H9 (cell line): ENCODE measurements around the gene PSKH1. TPM values are rescaled to one million over a fixed set of nuclear protein-coding genes. Genes with fewer than 3 reads are reported as not detected.

Experiments
- DNase-seq: peaks from one replicate; pipeline ENCODE4 v3.0.0-alpha.2; 2017
- H2AFZ ChIP-seq: one replicate; pipeline ENCODE4 v1.6.1; 2013; ENCODE audit warnings: mild to moderate bottlenecking, low read length, control low read depth, moderate library complexity
- H2AK5ac ChIP-seq: 2 replicates; pipeline ENCODE4 v1.6.1; 2013; ENCODE audit warnings: low read length, control low read depth, mixed read lengths; ENCODE audit not compliant: insufficient read length
- H2BK120ac ChIP-seq: one replicate; pipeline ENCODE4 v1.6.1; 2013; ENCODE audit warnings: low read depth, mild to moderate bottlenecking, low read length, control low read depth, inconsistent platforms; ENCODE audit not compliant: poor library complexity, severe bottlenecking
- H2BK12ac ChIP-seq: 2 replicates; pipeline ENCODE4 v1.6.1; 2013; ENCODE audit warnings: low read length, control low read depth, mixed read lengths, low read depth; ENCODE audit not compliant: insufficient read length
- H2BK15ac ChIP-seq: 2 replicates; pipeline ENCODE4 v1.6.1; 2013; ENCODE audit warnings: low read depth, low read length, control low read depth
- H2BK20ac ChIP-seq: one replicate; pipeline ENCODE4 v1.6.1; 2013; ENCODE audit warnings: low read depth, mild to moderate bottlenecking, low read length, control low read depth, inconsistent platforms; ENCODE audit not compliant: poor library complexity, severe bottlenecking
- H2BK5ac ChIP-seq: 2 replicates; pipeline ENCODE4 v1.6.1; 2013; ENCODE audit warnings: low read length, control low read depth, mixed read lengths; ENCODE audit not compliant: insufficient read length
- H3K14ac ChIP-seq: 2 replicates; pipeline ENCODE4 v1.6.1; 2013; ENCODE audit warnings: low read length, control low read depth; ENCODE audit not compliant: insufficient read depth
- H3K18ac ChIP-seq: 2 replicates; pipeline ENCODE4 v1.6.1; 2013; ENCODE audit warnings: low read depth, mild to moderate bottlenecking, mixed read lengths, low read length, control low read depth; ENCODE audit not compliant: insufficient read length
- H3K23ac ChIP-seq: 2 replicates; pipeline ENCODE4 v1.6.1; 2013; ENCODE audit warnings: low read length, control low read depth, mixed read lengths, low read depth; ENCODE audit not compliant: insufficient read length
- H3K23me2 ChIP-seq: 2 replicates; pipeline ENCODE4 v1.6.1; 2013; ENCODE audit warnings: low read depth, mild to moderate bottlenecking, mixed read lengths, low read length, control low read depth; ENCODE audit not compliant: insufficient read length, poor library complexity, severe bottlenecking
- H3K27ac ChIP-seq: 2 replicates; pipeline ENCODE4 v1.5.1; 2013; ENCODE audit warnings: low read length, control low read depth, mixed read lengths, low read depth; ENCODE audit not compliant: insufficient read length
- H3K27me3 ChIP-seq: 2 replicates; pipeline ENCODE4 v1.6.1; 2013; ENCODE audit warnings: low read length, control low read depth, inconsistent platforms; ENCODE audit not compliant: insufficient read depth
- H3K4ac ChIP-seq: 2 replicates; pipeline ENCODE4 v1.6.1; 2013; ENCODE audit warnings: low read depth, mild to moderate bottlenecking, control low read depth, inconsistent platforms, low read length, moderate library complexity
- H3K4me1 ChIP-seq: 2 replicates; pipeline ENCODE4 v1.6.1; 2013; ENCODE audit warnings: low read length, control low read depth, inconsistent platforms; ENCODE audit not compliant: insufficient read depth
- H3K4me2 ChIP-seq: 2 replicates; pipeline ENCODE4 v1.6.1; 2013; ENCODE audit warnings: low read length, control low read depth, mixed read lengths; ENCODE audit not compliant: insufficient read length, insufficient read depth
- H3K56ac ChIP-seq: 2 replicates; pipeline ENCODE4 v1.6.1; 2013; ENCODE audit warnings: low read depth, mild to moderate bottlenecking, mixed read lengths, low read length, control low read depth; ENCODE audit not compliant: insufficient read length
- H3K79me1 ChIP-seq: 2 replicates; pipeline ENCODE4 v1.6.1; 2013; ENCODE audit warnings: low read depth, mild to moderate bottlenecking, moderate library complexity, low read length, control low read depth, inconsistent platforms; ENCODE audit not compliant: insufficient read depth, poor library complexity, severe bottlenecking
- H3K79me2 ChIP-seq: 2 replicates; pipeline ENCODE4 v1.6.1; 2013; ENCODE audit warnings: low read length, control low read depth, inconsistent platforms; ENCODE audit not compliant: insufficient read depth
- H3K9ac ChIP-seq: 2 replicates; pipeline ENCODE4 v1.6.1; 2013; ENCODE audit warnings: low read length, control low read depth, mixed read lengths; ENCODE audit not compliant: insufficient read length; ENCODE audit errors: extremely low read depth
- H3K9me3 ChIP-seq: one replicate; pipeline ENCODE4 v1.6.1; 2013; ENCODE audit warnings: low read depth, low read length, inconsistent platforms; ENCODE audit not compliant: control insufficient read depth
- H3T11ph ChIP-seq: one replicate; pipeline ENCODE4 v1.6.1; 2013; ENCODE audit warnings: mild to moderate bottlenecking, low read length, control low read depth, inconsistent platforms
- H4K20me1 ChIP-seq: one replicate; pipeline ENCODE4 v1.6.1; 2013; ENCODE audit not compliant: control insufficient read depth, insufficient read length, insufficient read depth
- H4K5ac ChIP-seq: 2 replicates; pipeline ENCODE4 v1.6.1; 2013; ENCODE audit warnings: low read depth, mild to moderate bottlenecking, mixed read lengths, low read length, control low read depth; ENCODE audit not compliant: insufficient read length
- H4K8ac ChIP-seq: replicated peaks from 2 replicates; pipeline ENCODE4 v1.6.1; 2013; ENCODE audit warnings: low read length, control low read depth, mixed read lengths, low read depth; ENCODE audit not compliant: insufficient read length
- H4K91ac ChIP-seq: 2 replicates; pipeline ENCODE4 v1.6.1; 2013; ENCODE audit warnings: low read depth, mild to moderate bottlenecking, moderate library complexity, mixed read lengths, low read length, control low read depth; ENCODE audit not compliant: insufficient read length
- H3K27ac Mint-ChIP-seq, 3 experiments: 2 replicates in 2 of 3; 3 replicates in 1 of 3; pipeline ENCODE4 v1.8.0; 2020 to 2021; ENCODE audit warnings: mixed read lengths in 3 of 3, mild to moderate bottlenecking in 1 of 3, moderate library complexity in 1 of 3
- H3K27me3 Mint-ChIP-seq: 2 replicates; pipeline ENCODE4 v1.8.0; 2021; ENCODE audit warnings: low read depth, mild to moderate bottlenecking, moderate library complexity, mixed read lengths
- H3K36me3 Mint-ChIP-seq, 3 experiments: 2 replicates in 2 of 3; 3 replicates in 1 of 3; pipeline ENCODE4 v1.8.0; 2020 to 2021; ENCODE audit warnings: low read depth in 3 of 3, mixed read lengths in 3 of 3; ENCODE audit not compliant: insufficient read depth in 1 of 3
- H3K4me1 Mint-ChIP-seq, 2 experiments: 2 replicates each; pipeline ENCODE4 v1.8.0; 2020; ENCODE audit warnings: mixed read lengths in 2 of 2
- H3K4me3 Mint-ChIP-seq, 2 experiments: 2 replicates in 1 of 2; 3 replicates in 1 of 2; pipeline ENCODE4 v1.8.0; 2020 to 2021; ENCODE audit warnings: mild to moderate bottlenecking in 2 of 2, mixed read lengths in 2 of 2, moderate library complexity in 1 of 2
- H3K9me3 Mint-ChIP-seq, 2 experiments: 2 replicates in 1 of 2; 3 replicates in 1 of 2; pipeline ENCODE4 v1.8.0; 2020; ENCODE audit warnings: mild to moderate bottlenecking in 2 of 2, mixed read lengths in 2 of 2, moderate library complexity in 1 of 2
- CTCF ChIP-seq: fragments of 200-600 bp; sonication (generic); conservative IDR thresholded peaks from 3 replicates; pipeline ENCODE4 v1.8.0; 2021; ENCODE audit warnings: antibody characterized with exemption, mild to moderate bottlenecking
- WGBS: extraction: QIAGEN DNeasy Blood & Tissue Kit; methylation state at CpG from one replicate; pipeline ENCODE4 v1.1.7; 2013; ENCODE audit warnings: missing lambda C conversion rate, low lambda C conversion rate, mixed read lengths; ENCODE audit not compliant: insufficient read length; ENCODE audit errors: extremely low coverage; 5-methylcytosine and 5-hydroxymethylcytosine counted together
- total RNA-seq: library from RNA; stranded (reverse); gene quantifications from 2 replicates; pipeline ENCODE4 v1.2.1, GENCODE V29; 2021

PSKH1 gene
- total RNA-seq, 1 experiment from 2014 or later = 29.1 TPM

DNA sequence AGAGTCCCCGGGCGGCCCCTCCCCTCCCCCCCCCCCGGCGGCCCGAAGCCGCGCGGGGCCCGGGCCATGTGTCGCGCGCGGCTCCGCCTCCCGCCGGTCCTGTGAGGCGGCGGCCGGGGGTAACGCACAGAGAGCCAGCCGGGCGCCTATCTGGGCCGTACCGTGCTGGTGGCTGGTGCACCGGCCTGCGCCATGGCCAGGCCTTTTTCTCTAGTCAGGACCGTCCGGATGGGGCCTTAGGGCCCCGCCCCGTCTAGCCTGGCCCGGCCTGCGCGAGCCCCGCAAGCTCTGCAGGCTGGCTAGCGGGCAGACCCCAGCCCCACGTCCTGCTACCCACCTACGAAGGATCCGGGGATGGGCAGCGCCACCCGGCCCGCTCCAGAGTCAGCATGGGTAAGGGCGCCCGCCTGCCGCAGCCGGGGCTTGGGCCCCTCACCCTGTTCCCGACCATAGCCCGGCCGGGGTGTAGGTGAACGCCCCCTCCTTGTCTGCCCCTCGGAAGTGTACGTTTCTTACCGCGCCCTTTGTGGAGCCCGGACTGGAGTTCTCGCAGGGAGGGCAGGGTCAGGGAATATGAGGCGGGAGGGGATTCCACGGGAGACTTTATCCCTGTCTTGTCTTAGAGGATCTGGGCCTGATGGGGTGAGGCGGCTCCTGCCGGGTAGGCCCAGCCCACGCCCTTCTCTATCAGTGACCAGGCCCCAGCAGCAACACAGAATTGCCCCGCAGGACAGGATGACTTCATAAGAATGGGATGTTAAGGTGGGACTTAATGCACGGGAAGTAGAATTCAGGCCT is 45.8 kb upstream of the PSKH1 start, which contains the start of gene CENPT:
CENPT (minus strand) TSS at position 630 of the 798 bp plus-strand sequence. CDS start 13,834 bp downstream, outside the sequence.
- Histone ChIP-seq H2BK20ac (no peak within 1 kb of the TSS), H2AFZ (no peak within 1 kb of the TSS), H2AK5ac (no peak within 1 kb of the TSS), H3K4ac (no peak within 1 kb of the TSS), H3K27ac (peak within 1 kb of the TSS; percentile 61), H3K9ac (peak within 1 kb of the TSS; percentile 77), H3K56ac (no peak within 1 kb of the TSS), H3K79me1 (no peaks in the 10 kb centered on the region), H2BK12ac (no peak within 1 kb of the TSS), H3K14ac (peak within 1 kb of the TSS; percentile 33), H3K18ac (no peak within 1 kb of the TSS), H4K20me1 (no peaks in the 10 kb centered on the region), H3K27me3 (no peaks in the 10 kb centered on the region), H2BK120ac (no peak within 1 kb of the TSS), H3K4me1 (peaks cover 10% of the 10 kb centered on the region; the same call in 1 of the 2 replicates), H2BK15ac (no peak within 1 kb of the TSS), H3K4me2 (peak within 1 kb of the TSS; percentile 82), H2BK5ac (no peak within 1 kb of the TSS), H4K5ac (no peak within 1 kb of the TSS), H3K9me3 (no peaks in the 10 kb centered on the region), H4K91ac (no peak within 1 kb of the TSS), H4K8ac (no peak within 1 kb of the TSS), H3K23ac (no peak within 1 kb of the TSS), H3T11ph (no peak within 1 kb of the TSS), H3K23me2 (peaks cover 14% of the 10 kb centered on the region), H3K79me2 (peaks cover 21% of the 10 kb centered on the region; the same call in 1 of the 2 replicates)
- no peak for TF ChIP-seq CTCF
- Mint-ChIP-seq H3K27ac (peak within 1 kb of the TSS; percentile 83 to 95 (median 93); a peak in 6 of 7 replicates), H3K4me1 (peaks cover 40 to 44% of the 10 kb centered on the region in 2 experiments), H3K9me3 (peaks cover 0 to 2% of the 10 kb centered on the region in 2 experiments; a peak in 1 of 5 replicates), H3K27me3 (no peaks in the 10 kb centered on the region), H3K4me3 (peak within 1 kb of the TSS; percentile 94 to 98), H3K36me3 (peaks cover 11 to 25% (median 16%) of the 10 kb centered on the region in 3 experiments)
- DNase-seq = no peak
- no CpG with 5 or more reads among the region's 62 CpGs for WGBS
